ENCODE measurements around the gene AIF1L. TPM values are rescaled to one million over a fixed set of nuclear protein-coding genes. Genes with fewer than 3 reads are reported as not detected.

The AIF1L gene
- polyA plus RNA-seq, 3 donors, result not detected

DNA sequence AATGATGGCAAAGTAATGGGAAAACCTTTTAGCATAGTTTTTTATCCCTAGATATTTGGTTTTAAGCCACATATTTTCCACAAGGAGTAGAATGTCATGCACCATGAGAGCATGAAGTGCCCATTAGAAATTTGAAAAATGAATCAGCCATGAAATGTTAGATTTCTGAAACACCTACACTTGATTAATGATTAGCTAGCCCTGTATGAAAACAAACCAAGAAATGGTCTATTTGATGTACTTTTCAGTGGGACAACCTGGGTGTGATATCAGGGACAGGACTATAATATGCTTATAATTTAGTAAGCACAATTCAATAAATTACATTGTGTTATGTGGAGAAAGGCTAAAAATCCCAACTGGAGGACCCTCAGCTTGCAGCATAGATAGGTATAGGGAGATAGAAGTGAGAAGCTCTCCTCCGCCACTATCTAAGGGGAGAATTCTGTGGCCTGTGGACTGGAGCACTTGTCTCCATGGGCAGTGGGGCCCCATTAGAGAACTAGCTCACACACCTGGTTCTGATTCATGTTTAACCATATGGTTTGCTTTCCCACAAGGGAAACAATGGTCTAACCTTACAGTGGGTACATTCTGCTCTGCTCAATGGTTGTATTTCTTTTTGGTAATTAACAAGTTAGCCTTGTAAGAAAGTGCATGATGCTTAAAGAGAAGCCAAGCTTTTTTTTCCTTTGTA is 64.2 kb downstream of the AIF1L start:
- Histone ChIP-seq H3K79me2 (ENCODE audit: insufficient read depth, low read length) (no peaks in the 10 kb centered on the region), H3K4me2 (replicated peaks; ENCODE audit: extremely low read depth, low read length, poor library complexity, severe bottlenecking) (no peak overlapping the region), H3K9ac (ENCODE audit: insufficient read depth, low read length, poor library complexity, severe bottlenecking) (no peak overlapping the region), H3K4me3 (replicated peaks in 1 of 3; ENCODE audit: low read depth in 2 of 3, low read length in 3 of 3) (no peak overlapping the region), H4K20me1 (ENCODE audit: insufficient read depth, low read length) (no peaks in the 10 kb centered on the region), H3K27me3 (ENCODE audit: control insufficient read depth in 2 of 2, insufficient read depth in 2 of 2, low read length in 2 of 2) (no peaks in the 10 kb centered on the region), H3K27ac (ENCODE audit: low read depth in 1 of 2, low read length in 2 of 2) (no peak overlapping the region), H2AFZ (ENCODE audit: insufficient read depth, low read depth, low read length, poor library complexity, severe bottlenecking) (no peak overlapping the region), H3K4me1 (ENCODE audit: control insufficient read depth in 1 of 2, insufficient read depth in 2 of 2, low read length in 2 of 2) (no peaks in the 10 kb centered on the region), H3K9me3 (replicated peaks in 1 of 2; ENCODE audit: control insufficient read depth in 1 of 2, insufficient read depth in 1 of 2, low read length in 2 of 2) (no peaks in the 10 kb centered on the region), H3K36me3 (replicated peaks in 1 of 2; ENCODE audit: control insufficient read depth in 1 of 2, insufficient read depth in 2 of 2, low read length in 2 of 2) (peaks cover 81 to 98% of the 10 kb centered on the region in 2 donors)
- H3K36me3 Mint-ChIP-seq, result peaks cover 76 to 92% of the 10 kb centered on the region in 2 donors
- WGBS (ENCODE audit: insufficient coverage), result no CpG with 5 or more reads among the region's 1 CpG
- intact Hi-C loops (cut with micrococcal nuclease), result no loop called here
- H3K27me3 Mint-ChIP-seq (ENCODE audit: low read depth in 3 of 3), result no peaks in the 10 kb centered on the region
- no peak for DNase-seq
- no peak overlapping the region for H3K4me3 Mint-ChIP-seq
- no peak overlapping the region for H3K27ac Mint-ChIP-seq
- TF ChIP-seq, protein P1, sequence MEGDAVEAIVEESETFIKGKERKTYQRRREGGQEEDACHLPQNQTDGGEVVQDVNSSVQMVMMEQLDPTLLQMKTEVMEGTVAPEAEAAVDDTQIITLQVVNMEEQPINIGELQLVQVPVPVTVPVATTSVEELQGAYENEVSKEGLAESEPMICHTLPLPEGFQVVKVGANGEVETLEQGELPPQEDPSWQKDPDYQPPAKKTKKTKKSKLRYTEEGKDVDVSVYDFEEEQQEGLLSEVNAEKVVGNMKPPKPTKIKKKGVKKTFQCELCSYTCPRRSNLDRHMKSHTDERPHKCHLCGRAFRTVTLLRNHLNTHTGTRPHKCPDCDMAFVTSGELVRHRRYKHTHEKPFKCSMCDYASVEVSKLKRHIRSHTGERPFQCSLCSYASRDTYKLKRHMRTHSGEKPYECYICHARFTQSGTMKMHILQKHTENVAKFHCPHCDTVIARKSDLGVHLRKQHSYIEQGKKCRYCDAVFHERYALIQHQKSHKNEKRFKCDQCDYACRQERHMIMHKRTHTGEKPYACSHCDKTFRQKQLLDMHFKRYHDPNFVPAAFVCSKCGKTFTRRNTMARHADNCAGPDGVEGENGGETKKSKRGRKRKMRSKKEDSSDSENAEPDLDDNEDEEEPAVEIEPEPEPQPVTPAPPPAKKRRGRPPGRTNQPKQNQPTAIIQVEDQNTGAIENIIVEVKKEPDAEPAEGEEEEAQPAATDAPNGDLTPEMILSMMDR (IDR thresholded peaks at IDR 0.05), result no peak
- H3K9me3 Mint-ChIP-seq, result no peaks in the 10 kb centered on the region
- no peaks in the 10 kb centered on the region for H3K4me1 Mint-ChIP-seq

DNA sequence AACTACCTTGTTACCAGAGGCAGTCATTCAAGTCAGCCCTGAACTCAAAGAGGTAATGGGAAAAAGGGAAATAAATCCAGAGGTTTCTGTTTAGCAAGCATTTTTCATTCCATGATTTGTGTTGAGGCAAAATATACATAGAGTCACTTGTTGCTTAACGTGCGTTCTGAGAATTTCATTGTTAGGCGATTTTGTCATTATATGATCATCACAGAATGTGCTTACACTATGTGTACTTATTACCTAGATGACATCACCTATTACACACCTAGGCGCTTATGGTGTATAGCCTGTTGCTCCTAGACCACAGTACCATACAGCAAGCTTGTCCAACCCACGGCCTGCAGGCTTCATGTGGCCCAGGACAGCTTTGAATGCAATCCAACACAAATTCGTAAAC is 65.3 kb downstream of the AIF1L start:
- Mint-ChIP-seq H3K36me3 (peaks cover 76 to 90% of the 10 kb centered on the region in 2 donors), H3K4me1 (no peaks in the 10 kb centered on the region), H3K4me3 (no peak overlapping the region), H3K27ac (peak overlapping the region in 1 of 7 donors; percentile 41), H3K9me3 (no peaks in the 10 kb centered on the region), H3K27me3 (ENCODE audit: low read depth in 3 of 3) (no peaks in the 10 kb centered on the region)
- DNase-seq, result no peak
- Histone ChIP-seq H3K4me1 (ENCODE audit: control insufficient read depth in 1 of 2, insufficient read depth in 2 of 2, low read length in 2 of 2) (no peaks in the 10 kb centered on the region), H3K4me3 (replicated peaks in 1 of 3; ENCODE audit: low read depth in 2 of 3, low read length in 3 of 3) (no peak overlapping the region), H3K27ac (ENCODE audit: low read depth in 1 of 2, low read length in 2 of 2) (no peak overlapping the region), H3K9ac (ENCODE audit: insufficient read depth, low read length, poor library complexity, severe bottlenecking) (no peak overlapping the region), H4K20me1 (ENCODE audit: insufficient read depth, low read length) (no peaks in the 10 kb centered on the region), H2AFZ (ENCODE audit: insufficient read depth, low read depth, low read length, poor library complexity, severe bottlenecking) (no peak overlapping the region), H3K9me3 (replicated peaks in 1 of 2; ENCODE audit: control insufficient read depth in 1 of 2, insufficient read depth in 1 of 2, low read length in 2 of 2) (no peaks in the 10 kb centered on the region), H3K79me2 (ENCODE audit: insufficient read depth, low read length) (no peaks in the 10 kb centered on the region), H3K4me2 (replicated peaks; ENCODE audit: extremely low read depth, low read length, poor library complexity, severe bottlenecking) (no peak overlapping the region), H3K36me3 (replicated peaks in 1 of 2; ENCODE audit: control insufficient read depth in 1 of 2, insufficient read depth in 2 of 2, low read length in 2 of 2) (peaks cover 78 to 98% of the 10 kb centered on the region in 2 donors), H3K27me3 (ENCODE audit: control insufficient read depth in 2 of 2, insufficient read depth in 2 of 2, low read length in 2 of 2) (no peaks in the 10 kb centered on the region)
- intact Hi-C loops (cut with micrococcal nuclease), result no loop called here
- WGBS (ENCODE audit: insufficient coverage), result 100% methylated on average over 1 of the region's 6 CpGs
- TF ChIP-seq, protein P1 (IDR thresholded peaks at IDR 0.05), result no peak
